Stimulated activated naive B cell treated with anti-CD40 and anti-IgM and Interleukin-4, amounts not matched to agents 10 μg/mL and 1 μg/mL and 100 μg/mL, for 72 hours (primary cell): Measurements from ENCODE around the gene PRKAR1A.

Experiments used
- ATAC-seq, 2 donors: fragments of 150-1000 bp; cut with Tn5 transposase; replicated peaks; 2 replicates each; pipeline ENCODE4 v1.10.0; 2021; ENCODE audit warnings: moderate library complexity in 1 of 2
- DNase-seq: peaks from one replicate; pipeline ENCODE4 v3.0.0; 2021
- H3K27ac Mint-ChIP-seq: one replicate; pipeline ENCODE4 v1.8.0; 2022; ENCODE audit warnings: mild to moderate bottlenecking, mixed read lengths
- H3K27me3 Mint-ChIP-seq, 2 donors: one replicate each; pipeline ENCODE4 v1.8.0; 2022; ENCODE audit warnings: mixed read lengths in 2 of 2
- H3K36me3 Mint-ChIP-seq, 2 donors: one replicate each; pipeline ENCODE4 v1.8.0; 2022; ENCODE audit warnings: mixed read lengths in 2 of 2, mild to moderate bottlenecking in 1 of 2
- H3K4me1 Mint-ChIP-seq, 2 donors: one replicate each; pipeline ENCODE4 v1.8.0; 2022; ENCODE audit warnings: mixed read lengths in 2 of 2, mild to moderate bottlenecking in 1 of 2
- H3K4me3 Mint-ChIP-seq, 2 donors: one replicate each; pipeline ENCODE4 v1.8.0; 2022; ENCODE audit warnings: mild to moderate bottlenecking in 2 of 2, mixed read lengths in 2 of 2, moderate library complexity in 1 of 2
- H3K9me3 Mint-ChIP-seq, 2 donors: one replicate each; pipeline ENCODE4 v1.8.0; 2022; ENCODE audit warnings: mixed read lengths in 2 of 2, mild to moderate bottlenecking in 1 of 2

PRKAR1A gene

DNA sequence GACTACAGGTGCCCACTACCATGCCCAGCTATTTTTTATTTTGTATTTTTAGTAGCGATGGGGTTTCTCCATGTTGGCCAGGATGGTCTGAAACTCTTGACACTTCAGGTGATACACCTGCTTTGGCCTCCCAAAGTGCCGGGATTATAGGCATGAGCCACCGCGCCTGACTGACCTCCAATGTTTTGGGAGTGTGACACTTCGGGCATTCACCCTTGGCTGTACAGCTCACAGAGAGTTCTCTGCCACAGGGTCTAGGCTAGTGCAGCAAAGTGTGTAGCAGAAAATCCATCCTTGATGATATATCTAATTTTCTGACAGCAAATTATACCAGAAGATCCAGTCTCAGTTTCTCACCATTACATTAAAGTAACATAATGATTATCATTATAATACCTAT, 74.8 kb downstream of the PRKAR1A start:
- Mint-ChIP-seq H3K27ac (no peak overlapping the region), H3K36me3 (no peaks in the 10 kb centered on the region), H3K4me3 (no peak overlapping the region), H3K9me3 (peaks cover 0 to 8% of the 10 kb centered on the region in 2 donors), H3K4me1 (no peaks in the 10 kb centered on the region), H3K27me3 (peaks cover 7 to 39% of the 10 kb centered on the region in 2 donors)
- ATAC-seq, result no peak
- no peak for DNase-seq

DNA sequence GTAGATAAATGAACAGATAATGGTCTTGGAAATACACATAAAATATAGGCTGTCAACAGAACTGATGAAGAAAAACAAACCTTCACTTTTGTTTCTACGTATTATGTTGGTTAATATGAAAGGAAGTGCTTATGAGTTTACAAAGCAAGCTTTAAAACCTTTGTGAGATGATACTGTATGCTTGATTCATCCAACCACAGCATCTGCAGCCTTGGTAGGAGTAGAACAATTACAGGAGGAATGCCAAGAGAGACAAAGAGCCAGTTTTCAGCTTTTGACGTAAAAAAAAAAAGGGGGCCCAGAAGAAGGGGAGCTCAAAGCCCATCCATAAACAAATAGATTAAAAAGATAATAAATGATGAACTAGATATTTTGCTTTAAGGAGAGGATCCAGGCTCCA, 75.6 kb downstream of the PRKAR1A start:
- Mint-ChIP-seq H3K9me3 (peaks cover 0 to 8% of the 10 kb centered on the region in 2 donors), H3K36me3 (no peaks in the 10 kb centered on the region), H3K27me3 (peaks cover 12 to 42% of the 10 kb centered on the region in 2 donors), H3K4me3 (no peak overlapping the region), H3K27ac (no peak overlapping the region), H3K4me1 (no peaks in the 10 kb centered on the region)
- ATAC-seq (no peak), DNase-seq (no peak)

DNA sequence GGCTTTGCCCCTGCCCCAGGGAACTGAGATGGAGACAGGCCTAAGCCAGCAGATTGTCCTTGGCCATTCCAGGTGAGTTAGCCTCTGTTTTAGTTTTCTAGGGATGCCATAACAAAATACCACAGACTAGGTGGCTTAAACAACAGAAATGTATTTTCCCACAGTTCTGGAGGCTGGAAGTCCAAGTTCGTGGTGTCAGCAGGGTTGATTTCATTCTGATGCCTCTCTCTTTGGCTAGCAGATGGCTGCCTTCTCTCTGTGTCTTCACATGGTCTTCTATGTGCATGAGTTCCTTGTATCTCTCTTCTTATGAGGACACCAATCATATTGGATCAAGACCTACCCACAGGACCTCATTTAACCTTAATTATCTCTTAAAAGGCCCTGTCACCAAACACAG, 76.1 kb downstream of the PRKAR1A start:
- Mint-ChIP-seq H3K9me3 (peaks cover 0 to 8% of the 10 kb centered on the region in 2 donors), H3K4me3 (no peak overlapping the region), H3K4me1 (no peaks in the 10 kb centered on the region), H3K27ac (no peak overlapping the region), H3K36me3 (no peaks in the 10 kb centered on the region), H3K27me3 (peaks cover 12 to 47% of the 10 kb centered on the region in 2 donors)
- ATAC-seq (no peak), DNase-seq (no peak)

DNA sequence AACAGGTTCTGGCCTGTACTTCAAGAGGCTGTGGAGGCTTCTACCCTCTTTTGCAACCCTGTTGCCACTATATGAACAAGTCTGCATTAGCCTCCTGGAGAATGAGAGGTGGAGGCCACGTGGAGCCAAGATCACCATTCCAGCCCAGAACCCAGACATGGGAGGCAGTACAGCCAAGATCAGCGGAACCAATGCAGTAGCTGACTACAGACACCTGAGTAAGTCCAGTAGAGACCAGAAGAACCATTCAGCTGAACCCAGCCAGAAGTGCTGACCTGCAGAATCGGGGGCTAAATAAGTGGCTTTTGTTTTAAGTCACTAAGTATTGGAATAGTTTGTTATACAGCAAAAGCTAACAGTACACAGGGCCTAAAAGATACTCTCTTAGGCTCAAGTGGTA, 76.9 kb downstream of the PRKAR1A start:
- Mint-ChIP-seq H3K27me3 (peaks cover 17 to 54% of the 10 kb centered on the region in 2 donors), H3K4me1 (no peaks in the 10 kb centered on the region), H3K27ac (no peak overlapping the region), H3K9me3 (peaks cover 0 to 8% of the 10 kb centered on the region in 2 donors), H3K36me3 (no peaks in the 10 kb centered on the region), H3K4me3 (no peak overlapping the region)
- no peak for ATAC-seq
- no peak for DNase-seq

DNA sequence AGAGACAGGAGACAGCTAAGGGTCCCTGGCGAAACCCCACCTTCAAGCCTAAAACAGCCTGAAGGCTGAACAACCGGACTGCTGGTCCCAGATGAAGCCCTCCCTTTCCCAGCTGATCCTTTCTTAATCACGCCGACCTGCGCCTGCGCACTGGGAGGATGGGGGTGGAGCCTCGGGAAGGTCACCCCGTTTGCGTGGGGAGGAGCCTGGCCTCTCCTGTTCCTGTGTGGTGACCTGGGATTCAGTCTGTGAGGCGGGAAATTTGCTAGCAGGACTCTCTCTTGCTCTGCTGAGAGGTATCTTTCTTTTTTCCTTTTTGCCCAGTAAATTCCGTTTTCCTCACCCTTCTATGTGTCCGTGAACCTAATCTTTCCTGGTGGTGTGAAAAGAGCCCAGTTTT, 79.4 kb downstream of the PRKAR1A start:
- Mint-ChIP-seq H3K9me3 (peaks cover 0 to 7% of the 10 kb centered on the region in 2 donors), H3K4me1 (no peaks in the 10 kb centered on the region), H3K27ac (no peak overlapping the region), H3K4me3 (peak overlapping the region in 1 of 2 donors; percentile 17), H3K36me3 (no peaks in the 10 kb centered on the region), H3K27me3 (peaks cover 40 to 73% of the 10 kb centered on the region in 2 donors)
- DNase-seq (no peak), ATAC-seq (no peak)

DNA sequence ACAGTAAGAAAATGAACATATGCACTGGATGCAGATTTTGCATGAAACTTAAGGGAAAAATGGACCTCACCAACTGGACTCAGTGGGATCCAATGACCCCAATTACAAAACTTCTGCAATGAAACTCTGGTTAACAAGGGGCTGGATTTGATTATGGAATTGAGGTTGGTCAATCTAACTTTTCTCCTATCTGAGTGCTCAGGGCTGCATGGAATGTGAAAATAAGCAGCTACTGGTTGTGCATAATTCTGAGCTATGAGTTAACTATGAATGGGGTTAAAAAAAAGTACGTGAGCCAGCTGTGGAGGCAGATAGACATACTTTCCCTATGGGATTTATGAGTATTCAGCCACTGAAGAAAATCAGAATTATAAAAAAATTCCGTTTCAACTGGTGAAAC, 79.8 kb downstream of the PRKAR1A start:
- DNase-seq (no peak), ATAC-seq (no peak)
- H3K27me3 Mint-ChIP-seq, result peaks cover 45 to 73% of the 10 kb centered on the region in 2 donors
- no peaks in the 10 kb centered on the region for H3K4me1 Mint-ChIP-seq
- H3K9me3 Mint-ChIP-seq, result peaks cover 0 to 7% of the 10 kb centered on the region in 2 donors
- no peaks in the 10 kb centered on the region for H3K36me3 Mint-ChIP-seq
- no peak overlapping the region for H3K4me3 Mint-ChIP-seq
- no peak overlapping the region for H3K27ac Mint-ChIP-seq

DNA sequence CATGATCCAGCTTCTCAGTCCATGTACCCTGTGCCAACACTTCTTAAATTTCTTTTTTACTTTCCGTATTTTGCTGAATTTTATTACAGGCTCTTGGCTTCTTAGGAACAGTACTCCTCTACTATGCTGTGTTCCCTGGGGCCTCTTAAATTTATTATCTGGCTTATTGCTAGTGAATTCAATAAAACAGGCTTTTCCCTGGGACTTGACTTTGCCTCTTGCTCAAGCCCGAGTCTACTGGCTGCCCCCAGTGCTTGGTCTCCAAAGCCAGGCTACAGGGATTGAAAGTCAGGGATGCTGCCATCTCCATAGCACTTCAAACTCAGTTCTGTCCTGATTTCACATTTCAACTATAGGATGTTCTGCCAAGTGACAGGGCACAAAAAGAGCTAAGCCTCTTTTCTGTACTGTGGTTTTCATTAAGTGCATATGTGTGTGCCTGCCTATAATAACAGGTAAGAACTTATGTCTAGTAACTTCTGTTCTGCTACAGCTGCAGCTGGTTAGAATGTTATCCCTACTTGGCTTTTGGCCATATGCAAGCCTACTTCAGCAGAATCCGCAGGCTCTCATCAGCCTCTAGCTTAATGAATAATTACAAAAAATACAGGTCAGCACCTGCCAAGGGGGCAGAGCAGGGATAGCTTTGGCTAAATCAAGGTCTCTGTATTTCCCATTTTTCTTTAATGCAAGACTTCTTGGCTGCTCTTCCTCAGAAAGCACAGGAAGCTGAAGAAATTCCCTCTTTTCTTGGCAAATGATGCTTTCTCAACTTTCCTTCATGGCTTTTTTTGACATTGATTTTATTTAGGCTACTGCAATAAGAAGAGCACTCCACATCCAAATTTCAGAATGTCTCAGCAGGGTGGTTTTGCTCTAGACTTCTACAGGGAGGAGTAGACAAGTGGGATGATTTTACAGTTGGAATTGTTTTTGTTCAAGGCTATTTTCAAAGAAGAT, 80.7 kb downstream of the PRKAR1A start:
- no peak overlapping the region for H3K27ac Mint-ChIP-seq
- peaks cover 0 to 5% of the 10 kb centered on the region in 2 donors for H3K9me3 Mint-ChIP-seq
- H3K36me3 Mint-ChIP-seq, result no peaks in the 10 kb centered on the region
- DNase-seq (no peak), ATAC-seq (no peak)
- peaks cover 54 to 74% of the 10 kb centered on the region in 2 donors for H3K27me3 Mint-ChIP-seq
- H3K4me3 Mint-ChIP-seq, result no peak overlapping the region
- no peaks in the 10 kb centered on the region for H3K4me1 Mint-ChIP-seq

DNA sequence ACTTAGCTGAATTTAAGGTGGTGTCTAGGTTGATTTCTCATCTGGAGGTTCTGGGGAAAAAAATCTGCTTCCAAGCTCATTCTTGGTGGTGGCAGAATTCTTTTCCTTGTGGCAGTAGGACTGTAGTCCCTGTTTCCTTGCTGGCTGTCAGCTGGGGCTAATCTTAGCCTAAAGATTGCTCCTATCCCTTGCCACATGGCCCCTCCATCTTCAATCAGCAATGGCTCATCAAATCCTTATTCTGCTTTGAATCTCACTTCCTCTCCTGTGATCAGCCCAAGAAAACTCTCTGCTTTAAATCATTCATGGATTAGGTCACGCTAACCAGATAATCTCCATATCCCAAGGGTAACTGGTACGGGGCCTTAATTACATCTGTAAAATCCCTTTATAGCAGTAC, 82.3 kb downstream of the PRKAR1A start:
- no peaks in the 10 kb centered on the region for H3K9me3 Mint-ChIP-seq
- H3K27ac Mint-ChIP-seq, result no peak overlapping the region
- H3K4me1 Mint-ChIP-seq, result peaks cover 1 to 2% of the 10 kb centered on the region in 2 donors
- DNase-seq, result no peak
- no peak for ATAC-seq
- H3K36me3 Mint-ChIP-seq, result no peaks in the 10 kb centered on the region
- peaks cover 67 to 81% of the 10 kb centered on the region in 2 donors for H3K27me3 Mint-ChIP-seq
- H3K4me3 Mint-ChIP-seq, result no peak overlapping the region

DNA sequence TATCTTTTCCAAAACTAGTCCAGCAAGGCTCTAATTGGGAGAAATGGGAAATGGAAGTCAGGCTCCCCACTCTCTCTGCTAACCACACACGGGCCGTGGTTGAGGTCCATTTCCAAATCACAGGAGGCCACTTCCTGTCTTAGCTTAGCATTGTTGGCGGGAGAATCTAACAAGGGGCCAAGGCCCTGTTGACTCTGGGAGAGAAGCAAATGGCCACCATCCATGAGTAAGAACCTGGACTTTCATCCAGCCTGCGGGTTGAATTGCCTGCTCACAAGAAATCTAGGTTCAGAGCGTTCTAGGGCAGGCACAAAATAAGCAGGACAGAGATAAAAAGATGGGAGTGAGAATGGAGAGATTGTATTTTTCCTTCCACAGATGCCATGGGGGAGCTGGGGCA, 83.3 kb downstream of the PRKAR1A start:
- no peak overlapping the region for H3K27ac Mint-ChIP-seq
- no peak overlapping the region for H3K4me3 Mint-ChIP-seq
- H3K27me3 Mint-ChIP-seq, result peaks cover 71 to 85% of the 10 kb centered on the region in 2 donors
- H3K4me1 Mint-ChIP-seq, result peaks cover 3 to 6% of the 10 kb centered on the region in 2 donors
- ATAC-seq (no peak), DNase-seq (no peak)
- no peaks in the 10 kb centered on the region for H3K36me3 Mint-ChIP-seq
- no peaks in the 10 kb centered on the region for H3K9me3 Mint-ChIP-seq

DNA sequence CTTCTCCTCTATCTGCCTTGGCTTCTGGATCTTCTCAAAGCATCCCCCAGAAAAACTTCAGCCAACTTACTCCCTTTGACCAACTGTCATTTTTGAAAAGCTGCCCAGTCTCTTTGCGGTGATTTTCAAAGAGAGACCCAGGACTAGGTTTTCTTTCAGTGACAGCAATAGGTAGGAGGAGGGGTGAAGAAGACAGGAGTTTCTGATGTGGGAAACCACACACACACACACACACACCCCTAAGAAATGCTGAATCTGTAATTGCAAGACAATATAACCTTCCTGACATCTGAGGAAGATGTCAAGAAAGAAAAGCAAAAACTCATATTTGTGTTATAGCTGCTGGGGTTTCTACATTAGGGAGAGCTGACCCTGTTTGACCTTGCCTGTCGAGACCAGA, 83.8 kb downstream of the PRKAR1A start:
- no peak for ATAC-seq
- peaks cover 68 to 81% of the 10 kb centered on the region in 2 donors for H3K27me3 Mint-ChIP-seq
- no peaks in the 10 kb centered on the region for H3K9me3 Mint-ChIP-seq
- H3K27ac Mint-ChIP-seq, result no peak overlapping the region
- peaks cover 3 to 7% of the 10 kb centered on the region in 2 donors for H3K4me1 Mint-ChIP-seq
- no peak overlapping the region for H3K4me3 Mint-ChIP-seq
- DNase-seq, result no peak
- H3K36me3 Mint-ChIP-seq, result no peaks in the 10 kb centered on the region

DNA sequence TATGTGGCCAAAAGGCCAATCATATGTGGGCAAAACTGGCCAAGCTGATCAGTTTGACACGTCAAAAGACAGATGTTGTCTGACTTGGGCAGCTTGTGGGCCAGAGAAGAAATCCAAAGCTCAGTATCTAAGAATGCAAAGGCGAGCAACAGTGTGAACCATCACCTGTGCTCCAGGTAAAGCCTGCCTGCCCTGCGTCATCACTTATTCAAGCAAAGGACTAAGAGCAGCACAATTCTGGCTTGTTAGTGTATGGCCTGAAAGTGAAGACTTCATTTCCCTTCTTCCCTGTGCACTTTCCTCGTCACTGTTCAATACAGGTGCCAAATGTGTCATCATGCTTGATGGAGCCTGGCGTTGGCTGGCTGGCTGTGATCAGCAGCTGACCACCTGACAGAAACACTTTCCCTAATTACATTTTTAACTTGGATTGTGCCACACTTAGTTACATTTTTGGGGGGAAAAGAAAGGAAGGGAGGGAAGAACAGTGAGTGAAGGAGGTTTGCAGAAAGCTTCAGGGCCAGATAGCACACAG, 84.2 kb downstream of the PRKAR1A start:
- Mint-ChIP-seq H3K27me3 (peaks cover 69 to 81% of the 10 kb centered on the region in 2 donors), H3K4me1 (peaks cover 4 to 12% of the 10 kb centered on the region in 2 donors), H3K36me3 (no peaks in the 10 kb centered on the region), H3K9me3 (no peaks in the 10 kb centered on the region), H3K27ac (no peak overlapping the region), H3K4me3 (no peak overlapping the region)
- no peak for ATAC-seq
- no peak for DNase-seq

DNA sequence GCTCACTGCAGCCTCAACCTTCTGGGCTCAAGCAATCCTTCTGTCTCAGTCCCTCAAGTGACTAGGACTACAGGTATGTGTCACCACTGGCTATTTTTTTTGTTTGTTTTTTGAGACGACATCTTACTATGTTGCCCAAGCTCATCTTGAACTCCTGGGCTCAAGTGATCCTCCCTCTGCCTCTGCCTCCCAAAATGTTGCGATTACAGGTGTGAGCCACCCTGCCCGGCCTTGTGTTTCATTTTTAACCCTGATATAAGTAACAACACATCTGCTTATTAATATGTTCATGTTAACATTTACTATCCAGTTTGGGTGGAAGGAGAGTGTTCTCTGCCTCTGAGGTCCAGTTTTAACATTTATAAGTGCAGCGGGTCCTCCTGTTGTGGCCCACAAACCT, 85.8 kb downstream of the PRKAR1A start:
- Mint-ChIP-seq H3K36me3 (peaks cover 0 to 2% of the 10 kb centered on the region in 2 donors), H3K4me1 (peaks cover 9 to 24% of the 10 kb centered on the region in 2 donors), H3K9me3 (no peaks in the 10 kb centered on the region), H3K4me3 (no peak overlapping the region), H3K27ac (no peak overlapping the region), H3K27me3 (peaks cover 79 to 82% of the 10 kb centered on the region in 2 donors)
- DNase-seq, result no peak
- no peak for ATAC-seq

DNA sequence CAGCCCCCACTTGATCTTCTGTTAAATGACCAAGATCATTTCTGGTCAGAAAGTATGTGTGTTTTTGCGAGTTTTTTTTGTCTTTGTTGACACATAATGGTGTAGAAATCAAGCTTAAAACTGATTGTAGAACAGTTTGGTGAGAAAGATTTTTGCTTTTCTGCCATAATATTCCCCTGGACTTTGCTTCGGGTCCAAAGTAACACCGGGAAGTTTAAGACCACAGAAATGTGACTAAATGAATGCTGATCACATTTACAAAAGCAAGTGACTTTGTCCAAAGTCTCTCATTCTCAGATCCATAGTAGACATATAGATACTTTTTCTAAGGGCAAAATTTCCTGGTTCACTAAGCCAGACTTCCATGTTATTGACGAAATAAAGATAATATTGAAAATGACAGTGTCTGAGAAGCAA, 86.3 kb downstream of the PRKAR1A start:
- peaks cover 0 to 2% of the 10 kb centered on the region in 2 donors for H3K36me3 Mint-ChIP-seq
- H3K9me3 Mint-ChIP-seq, result peaks cover 0 to 2% of the 10 kb centered on the region in 2 donors
- peaks cover 11 to 29% of the 10 kb centered on the region in 2 donors for H3K4me1 Mint-ChIP-seq
- H3K27ac Mint-ChIP-seq, result no peak overlapping the region
- ATAC-seq (no peak), DNase-seq (no peak)
- H3K4me3 Mint-ChIP-seq, result no peak overlapping the region
- H3K27me3 Mint-ChIP-seq, result peaks cover 78 to 81% of the 10 kb centered on the region in 2 donors

DNA sequence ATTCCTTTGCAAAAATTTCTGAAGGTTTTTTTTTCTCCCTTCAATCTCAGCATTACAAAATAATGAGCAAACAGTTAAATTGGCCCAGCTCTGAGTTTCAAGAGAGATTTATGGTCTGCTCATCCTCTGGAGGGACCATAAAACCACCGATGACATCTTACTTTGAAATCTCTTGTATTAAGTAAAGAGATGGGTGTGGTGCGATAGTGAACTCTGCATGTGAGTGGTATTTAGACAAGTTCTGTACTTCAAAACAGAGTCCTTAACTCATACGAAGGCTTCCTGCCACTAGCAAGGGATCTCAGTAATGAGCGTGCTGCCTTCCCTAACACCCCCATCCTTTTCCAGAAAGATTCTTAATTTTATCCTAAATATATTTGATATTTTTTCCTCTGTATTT, 86.9 kb downstream of the PRKAR1A start:
- Mint-ChIP-seq H3K9me3 (peaks cover 0 to 2% of the 10 kb centered on the region in 2 donors), H3K4me1 (peaks cover 11 to 32% of the 10 kb centered on the region in 2 donors), H3K36me3 (peaks cover 0 to 2% of the 10 kb centered on the region in 2 donors), H3K4me3 (no peak overlapping the region), H3K27ac (no peak overlapping the region), H3K27me3 (peaks cover 76 to 81% of the 10 kb centered on the region in 2 donors)
- ATAC-seq (no peak), DNase-seq (no peak)
